LNCaP clone FGC (cell line): ENCODE data around the gene ZNF678.
"Not testable (repeated sequence)": the region's sequence is repeated elsewhere in the genome, so short reads cannot be mapped to it uniquely, and the experiment has no call there.

ENCODE experiments used
- DNase-seq: peaks from one replicate; pipeline ENCODE4 v3.0.0-alpha.2; 2011; ENCODE audit warnings: low read depth
- H3K4me3 ChIP-seq: 2 replicates; pipeline ENCODE4 v1.5.1; 2011; ENCODE audit warnings: mild to moderate bottlenecking, low read depth, low read length, control low read depth
- TF ChIP-seq, protein P1 (sequence below): IDR thresholded peaks from 2 replicates; pipeline ENCODE4 v1.5.1; 2012; ENCODE audit warnings: mild to moderate bottlenecking; ENCODE audit not compliant: control insufficient read depth, insufficient read depth; ENCODE audit errors: extremely low read depth

The ZNF678 gene

DNA sequence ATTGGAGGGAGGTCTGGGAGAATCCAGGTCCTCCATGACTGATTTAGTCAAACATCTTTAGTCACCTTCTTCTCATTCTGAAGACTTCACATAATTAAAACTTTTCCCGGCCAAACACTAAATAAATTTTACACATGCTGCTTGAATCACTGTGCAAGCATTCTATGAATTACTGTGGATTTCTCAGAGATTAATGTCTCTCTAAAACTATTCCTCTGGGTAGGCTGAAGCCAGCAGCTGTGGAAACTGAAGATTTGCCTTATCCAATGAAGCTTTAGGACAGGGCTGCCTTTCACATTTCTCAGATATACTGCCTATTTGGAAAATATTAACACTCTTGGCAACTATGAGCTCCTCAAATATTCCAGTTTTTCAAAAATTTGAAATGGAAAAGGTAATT is 110.1 kb downstream of the ZNF678 start:
- TF ChIP-seq, protein P1, sequence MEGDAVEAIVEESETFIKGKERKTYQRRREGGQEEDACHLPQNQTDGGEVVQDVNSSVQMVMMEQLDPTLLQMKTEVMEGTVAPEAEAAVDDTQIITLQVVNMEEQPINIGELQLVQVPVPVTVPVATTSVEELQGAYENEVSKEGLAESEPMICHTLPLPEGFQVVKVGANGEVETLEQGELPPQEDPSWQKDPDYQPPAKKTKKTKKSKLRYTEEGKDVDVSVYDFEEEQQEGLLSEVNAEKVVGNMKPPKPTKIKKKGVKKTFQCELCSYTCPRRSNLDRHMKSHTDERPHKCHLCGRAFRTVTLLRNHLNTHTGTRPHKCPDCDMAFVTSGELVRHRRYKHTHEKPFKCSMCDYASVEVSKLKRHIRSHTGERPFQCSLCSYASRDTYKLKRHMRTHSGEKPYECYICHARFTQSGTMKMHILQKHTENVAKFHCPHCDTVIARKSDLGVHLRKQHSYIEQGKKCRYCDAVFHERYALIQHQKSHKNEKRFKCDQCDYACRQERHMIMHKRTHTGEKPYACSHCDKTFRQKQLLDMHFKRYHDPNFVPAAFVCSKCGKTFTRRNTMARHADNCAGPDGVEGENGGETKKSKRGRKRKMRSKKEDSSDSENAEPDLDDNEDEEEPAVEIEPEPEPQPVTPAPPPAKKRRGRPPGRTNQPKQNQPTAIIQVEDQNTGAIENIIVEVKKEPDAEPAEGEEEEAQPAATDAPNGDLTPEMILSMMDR: no peak
- H3K4me3 ChIP-seq: no peak overlapping the region
- DNase-seq: no peak

DNA sequence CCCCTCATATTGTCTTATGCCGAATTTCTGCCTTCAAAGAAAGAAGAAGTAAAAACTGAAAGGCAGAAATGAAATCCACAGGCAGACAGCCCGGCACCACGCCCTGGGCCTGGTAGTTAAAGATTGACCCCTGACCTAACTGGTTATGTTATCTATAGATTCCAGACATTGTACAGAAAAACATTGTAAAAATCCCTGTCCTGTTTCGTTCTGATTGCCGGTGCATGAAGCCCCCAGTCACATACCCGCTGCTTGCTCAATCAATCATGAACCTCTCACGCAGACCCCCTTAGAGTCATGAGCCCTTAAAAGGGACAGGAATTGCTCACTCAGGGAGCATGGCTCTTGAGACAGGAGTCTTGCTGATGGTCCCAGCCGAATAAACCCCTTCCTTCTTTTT is 122.5 kb downstream of the ZNF678 start:
- TF ChIP-seq, protein P1: no peak
- H3K4me3 ChIP-seq: no peak overlapping the region
- no peak for DNase-seq

DNA sequence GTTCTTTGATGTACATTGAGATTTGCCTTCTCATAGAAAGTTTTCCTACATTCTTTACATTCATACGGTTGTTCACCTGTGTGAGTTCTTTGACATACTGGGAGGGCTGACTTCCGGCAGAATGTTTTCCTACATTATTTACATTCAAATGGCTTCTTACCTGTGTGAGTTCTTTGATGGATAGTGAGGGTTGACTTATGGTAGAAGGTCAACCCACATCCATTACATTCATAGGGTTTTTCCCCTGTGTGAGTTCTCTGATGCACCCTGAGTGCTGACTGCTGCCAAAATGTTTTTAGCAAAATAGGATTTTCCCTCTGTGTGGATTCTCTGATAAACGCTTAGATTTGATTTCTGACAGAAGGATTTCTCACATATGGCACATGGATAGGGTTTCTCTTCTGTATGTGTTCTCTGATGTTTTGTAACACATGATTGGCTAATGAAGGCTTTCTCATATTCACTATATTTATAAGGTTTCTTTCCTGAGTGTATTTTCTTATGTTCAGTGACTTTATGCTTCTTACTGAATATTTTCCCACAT is 134.0 kb downstream of the ZNF678 start:
- DNase-seq: no peak
- TF ChIP-seq, protein P1: no peak
- H3K4me3 ChIP-seq: no peak overlapping the region

DNA sequence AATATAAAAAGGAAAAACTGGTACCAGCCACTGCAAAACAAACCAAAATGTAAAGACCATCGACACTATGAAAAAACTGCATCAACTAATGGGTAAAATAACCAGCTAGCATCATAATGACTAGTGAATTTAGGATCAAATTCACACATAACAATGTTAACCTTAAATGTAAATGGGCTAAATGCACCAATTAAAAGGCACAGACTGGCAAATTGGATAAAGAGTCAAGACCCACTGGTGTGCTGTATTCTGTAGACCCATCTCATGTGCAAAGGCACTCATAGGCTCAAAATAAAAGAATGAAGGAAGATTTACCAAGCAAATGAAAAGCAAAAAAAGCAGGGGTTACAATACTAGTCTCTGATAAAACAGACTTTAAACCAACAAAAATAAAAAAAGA is 138.3 kb downstream of the ZNF678 start:
- H3K4me3 ChIP-seq, DNase-seq: not testable (repeated sequence)

DNA sequence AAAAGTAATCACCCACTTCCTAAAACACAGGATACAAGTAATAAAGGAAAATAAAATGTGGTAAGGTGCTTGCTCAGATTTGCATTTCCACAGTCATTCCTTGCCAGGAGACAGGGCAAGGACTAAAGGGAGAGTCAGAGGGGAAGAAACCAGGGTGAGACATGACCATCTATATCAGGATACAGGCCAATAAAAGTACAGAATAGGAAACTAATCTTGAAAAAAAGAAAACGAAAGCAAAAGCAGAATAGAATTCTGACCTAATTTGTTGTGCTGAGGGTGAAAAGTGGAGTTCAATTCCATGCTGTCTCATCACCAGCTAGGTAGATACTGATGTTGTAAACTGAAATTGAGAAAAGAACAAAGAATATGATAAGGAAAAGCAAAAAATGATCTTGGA is 144.5 kb downstream of the ZNF678 start:
- H3K4me3 ChIP-seq: no peak overlapping the region
- TF ChIP-seq, protein P1: no peak

DNA sequence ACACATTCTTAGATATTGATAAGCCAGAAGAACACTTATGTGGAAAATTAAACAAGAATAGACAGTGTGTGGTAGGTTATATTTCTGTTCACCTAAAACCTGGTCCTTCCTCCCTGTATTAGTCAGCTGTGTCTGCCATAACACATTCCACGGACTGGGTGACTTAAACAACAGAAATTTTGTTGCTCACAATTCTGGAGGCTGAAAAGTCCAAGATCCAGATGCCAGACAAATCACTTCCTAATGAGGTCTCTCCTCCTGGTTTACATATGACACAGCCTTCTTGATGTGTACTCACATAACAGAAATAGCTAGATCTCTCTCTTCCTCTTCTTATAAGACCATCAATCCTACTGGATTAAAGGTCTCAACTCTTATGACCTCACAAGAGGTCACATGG is 146.1 kb downstream of the ZNF678 start:
- no peak for DNase-seq
- H3K4me3 ChIP-seq: no peak overlapping the region
- TF ChIP-seq, protein P1: no peak

More for the DNA sequence above, 144.5 kb downstream of the ZNF678 start:
- DNase-seq: no peak

DNA sequence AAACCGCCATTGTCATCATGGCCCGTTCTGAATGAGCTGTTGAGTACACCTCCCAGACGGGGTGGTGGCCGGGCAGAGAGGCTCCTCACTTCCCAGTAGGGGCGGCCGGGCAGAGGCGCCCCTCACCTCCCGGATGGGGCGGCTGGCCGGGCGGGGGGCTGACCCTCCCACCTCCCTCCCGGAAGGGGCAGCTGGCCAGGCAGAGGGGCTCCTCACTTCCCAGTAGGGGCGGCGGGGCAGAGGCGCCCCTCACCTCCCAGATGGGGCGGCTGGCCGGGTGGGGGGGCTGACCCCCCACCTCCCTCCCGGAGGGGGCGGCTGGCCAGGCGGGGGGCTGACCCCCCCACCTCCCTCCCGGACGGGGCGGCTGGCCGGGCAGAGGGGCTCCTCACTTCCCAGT is 147.1 kb downstream of the ZNF678 start:
- not testable (repeated sequence) for DNase-seq, H3K4me3 ChIP-seq

DNA sequence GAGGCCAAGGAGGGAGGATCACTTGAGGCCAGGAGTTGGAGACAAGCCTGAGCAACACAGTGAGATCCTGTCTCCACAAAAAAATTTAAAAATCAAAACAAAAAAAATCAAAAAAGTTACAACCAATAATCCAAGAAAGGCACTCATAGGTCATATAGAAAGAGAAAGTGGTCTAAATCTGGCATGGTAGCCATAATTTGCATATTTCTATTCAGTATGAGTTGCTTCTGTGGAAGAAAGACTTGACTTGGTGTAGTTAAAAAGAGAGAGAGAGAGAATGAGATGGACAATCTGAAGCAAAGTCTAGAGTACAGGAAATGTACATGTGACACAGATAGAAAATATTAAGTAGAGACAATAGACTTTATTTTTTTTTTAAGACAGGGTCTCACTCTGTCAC is 149.3 kb downstream of the ZNF678 start:
- no peak for DNase-seq
- H3K4me3 ChIP-seq: no peak overlapping the region
- TF ChIP-seq, protein P1: no peak
